ENCODE data around the gene SLC38A4.

DNA sequence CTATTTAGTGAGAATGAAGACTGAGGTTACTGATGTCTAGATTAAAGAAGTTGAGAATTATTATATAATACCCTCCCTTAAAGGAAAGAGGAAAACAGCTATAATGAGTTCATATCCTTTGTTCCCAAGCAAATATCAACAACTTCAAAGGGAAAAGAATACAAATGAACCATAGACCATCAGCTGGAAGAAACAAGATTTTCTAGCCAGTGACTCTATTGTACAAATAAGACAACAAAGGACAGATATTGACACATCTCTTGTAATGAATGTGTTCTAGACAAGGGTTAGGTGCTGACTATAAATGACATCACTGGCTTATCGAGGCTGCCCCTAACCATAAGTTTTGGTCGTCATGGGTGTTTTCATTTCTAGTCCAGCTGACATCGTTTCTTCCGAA lies 48.2 kb downstream of the SLC38A4 start:
- TF ChIP-seq, protein P1, sequence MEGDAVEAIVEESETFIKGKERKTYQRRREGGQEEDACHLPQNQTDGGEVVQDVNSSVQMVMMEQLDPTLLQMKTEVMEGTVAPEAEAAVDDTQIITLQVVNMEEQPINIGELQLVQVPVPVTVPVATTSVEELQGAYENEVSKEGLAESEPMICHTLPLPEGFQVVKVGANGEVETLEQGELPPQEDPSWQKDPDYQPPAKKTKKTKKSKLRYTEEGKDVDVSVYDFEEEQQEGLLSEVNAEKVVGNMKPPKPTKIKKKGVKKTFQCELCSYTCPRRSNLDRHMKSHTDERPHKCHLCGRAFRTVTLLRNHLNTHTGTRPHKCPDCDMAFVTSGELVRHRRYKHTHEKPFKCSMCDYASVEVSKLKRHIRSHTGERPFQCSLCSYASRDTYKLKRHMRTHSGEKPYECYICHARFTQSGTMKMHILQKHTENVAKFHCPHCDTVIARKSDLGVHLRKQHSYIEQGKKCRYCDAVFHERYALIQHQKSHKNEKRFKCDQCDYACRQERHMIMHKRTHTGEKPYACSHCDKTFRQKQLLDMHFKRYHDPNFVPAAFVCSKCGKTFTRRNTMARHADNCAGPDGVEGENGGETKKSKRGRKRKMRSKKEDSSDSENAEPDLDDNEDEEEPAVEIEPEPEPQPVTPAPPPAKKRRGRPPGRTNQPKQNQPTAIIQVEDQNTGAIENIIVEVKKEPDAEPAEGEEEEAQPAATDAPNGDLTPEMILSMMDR (IDR thresholded peaks at IDR 0.05; ENCODE audit: insufficient read depth, low read length, poor library complexity, severe bottlenecking) = no peak
- TF ChIP-seq EZH2phosphoT487 (conservative IDR thresholded peaks at IDR 0.05; ENCODE audit: low read length) = no peak
